ENCODE results near the gene TBL3. TPM values are rescaled to one million over a fixed set of nuclear protein-coding genes. Genes with fewer than 3 reads are reported as not detected.

Gene TBL3
- total and polyA plus RNA-seq, 9 donors, result 23.9 to 32.9 (median 30.5) TPM

DNA sequence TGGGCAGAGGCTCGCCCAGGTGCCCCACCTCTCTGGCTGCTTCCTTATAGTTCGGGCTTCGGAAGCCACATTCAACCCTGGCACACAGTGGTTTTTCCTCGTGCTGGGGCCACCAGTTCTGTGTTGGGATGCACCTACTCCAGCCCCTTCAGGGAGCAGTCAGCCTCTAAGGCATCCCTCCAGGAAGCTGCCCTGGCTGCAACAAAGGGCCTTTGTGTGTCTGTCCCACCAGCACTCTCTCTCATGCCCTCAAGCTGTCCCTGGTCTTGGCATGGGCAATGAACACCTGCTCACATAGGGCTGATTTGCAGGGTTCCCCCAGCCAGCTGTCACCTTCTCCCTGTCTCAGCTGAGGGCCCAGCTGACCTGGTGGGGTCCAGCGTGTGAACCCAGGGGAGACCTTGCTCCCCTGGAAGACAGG is 10.2 kb downstream of the TBL3 start:
- Histone ChIP-seq H3K9me3 (replicated peaks; ENCODE audit: control insufficient read depth, low read depth, low read length) (no peaks in the 10 kb centered on the region), H3K36me3 (ENCODE audit: control insufficient read depth, insufficient read depth, low read length) (peaks cover 41% of the 10 kb centered on the region), H3K4me3 (ENCODE audit: low read length) (no peak overlapping the region), H3K4me1 (ENCODE audit: control insufficient read depth, insufficient read depth, low read length) (peaks cover 56% of the 10 kb centered on the region), H3K27ac (ENCODE audit: low read length) (peak overlapping the region; percentile 47), H3K27me3 (ENCODE audit: control insufficient read depth, insufficient read depth, low read length) (peaks cover 61% of the 10 kb centered on the region)
- 66% methylated on average over 4 of the region's 5 CpGs for WGBS (ENCODE audit: insufficient coverage)
- peak; percentile 77 for DNase-seq

DNA sequence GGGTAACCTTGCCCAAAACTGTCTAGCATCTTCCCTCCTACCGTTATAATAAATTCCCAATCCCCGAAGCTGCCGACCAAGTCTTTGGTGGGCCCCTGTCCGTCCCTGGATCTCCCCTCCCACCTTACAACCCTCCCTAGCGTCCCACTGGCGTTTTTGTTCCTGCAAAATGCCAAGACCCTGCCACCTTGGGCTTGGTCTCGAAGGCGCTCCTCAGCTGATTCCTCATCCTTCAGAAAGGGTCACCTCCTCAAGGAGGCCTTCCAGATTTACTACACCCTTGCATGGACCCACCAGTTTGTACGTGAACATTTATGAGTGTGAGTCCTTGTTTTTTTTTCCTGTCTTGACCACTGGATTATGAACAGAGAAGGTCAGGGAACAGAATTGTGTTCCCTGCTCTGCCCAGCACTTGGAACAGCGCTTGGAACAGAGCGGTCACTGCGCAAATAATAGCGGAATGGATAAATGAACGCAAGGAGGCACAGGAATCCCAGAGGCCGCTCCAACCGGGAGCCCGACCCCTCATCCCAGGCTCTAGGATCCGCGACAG is 11.2 kb downstream of the TBL3 start:
- Histone ChIP-seq H3K9me3 (replicated peaks; ENCODE audit: control insufficient read depth, low read depth, low read length) (no peaks in the 10 kb centered on the region), H3K27ac (ENCODE audit: low read length) (peak overlapping the region; percentile 24), H3K4me1 (ENCODE audit: control insufficient read depth, insufficient read depth, low read length) (peaks cover 56% of the 10 kb centered on the region), H3K4me3 (ENCODE audit: low read length) (peak overlapping the region; percentile 58), H3K27me3 (ENCODE audit: control insufficient read depth, insufficient read depth, low read length) (peaks cover 63% of the 10 kb centered on the region), H3K36me3 (ENCODE audit: control insufficient read depth, insufficient read depth, low read length) (peaks cover 34% of the 10 kb centered on the region)
- WGBS (ENCODE audit: insufficient coverage), result 16% methylated on average over 16 of the region's 19 CpGs
- DNase-seq, result no peak

DNA sequence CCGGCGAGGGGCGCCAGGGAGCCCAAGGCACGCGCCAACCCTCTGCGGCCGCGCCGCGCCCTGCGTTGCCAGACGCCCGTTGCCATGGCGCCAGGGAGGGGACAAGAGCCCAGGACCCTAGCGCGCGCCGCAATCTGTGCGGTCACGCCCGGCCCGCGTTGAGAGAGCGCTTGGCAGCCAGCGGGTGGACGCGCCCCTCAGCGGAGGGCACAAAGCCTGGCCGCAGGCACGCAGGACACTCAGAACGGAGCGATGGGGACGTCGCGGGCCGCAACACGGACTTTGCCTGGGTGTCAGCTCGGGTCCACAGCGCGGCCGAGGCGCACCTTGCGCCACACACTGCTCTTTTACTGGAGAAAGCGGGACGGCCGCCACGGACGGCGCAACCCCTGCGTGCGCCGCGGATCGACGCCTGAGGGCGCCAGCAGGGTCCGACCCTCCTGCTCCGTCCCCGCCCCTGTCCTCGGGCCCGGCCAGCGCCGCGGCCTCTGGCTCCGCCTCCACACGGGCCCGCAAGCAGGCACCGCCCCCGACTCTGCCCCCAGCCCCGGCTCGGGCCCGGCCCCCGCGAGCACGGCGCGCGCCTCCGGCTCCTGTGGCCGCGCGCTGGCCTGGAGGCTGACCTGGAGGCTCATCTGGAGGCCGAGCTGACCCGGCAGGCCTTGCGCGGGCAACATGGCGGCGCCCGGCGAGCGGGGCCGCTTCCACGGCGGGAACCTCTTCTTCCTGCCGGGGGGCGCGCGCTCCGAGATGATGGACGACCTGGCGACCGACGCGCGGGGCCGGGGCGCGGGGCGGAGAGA is 11.9 kb downstream of the TBL3 start, which contains the start of gene GFER:
GFER (plus strand) TSS at position 650 of the 803 bp plus-strand sequence; CDS start at position 676, 26 bp downstream.
- WGBS (ENCODE audit: insufficient coverage), result under 1% methylated on average over 101 of the region's 109 CpGs

DNA sequence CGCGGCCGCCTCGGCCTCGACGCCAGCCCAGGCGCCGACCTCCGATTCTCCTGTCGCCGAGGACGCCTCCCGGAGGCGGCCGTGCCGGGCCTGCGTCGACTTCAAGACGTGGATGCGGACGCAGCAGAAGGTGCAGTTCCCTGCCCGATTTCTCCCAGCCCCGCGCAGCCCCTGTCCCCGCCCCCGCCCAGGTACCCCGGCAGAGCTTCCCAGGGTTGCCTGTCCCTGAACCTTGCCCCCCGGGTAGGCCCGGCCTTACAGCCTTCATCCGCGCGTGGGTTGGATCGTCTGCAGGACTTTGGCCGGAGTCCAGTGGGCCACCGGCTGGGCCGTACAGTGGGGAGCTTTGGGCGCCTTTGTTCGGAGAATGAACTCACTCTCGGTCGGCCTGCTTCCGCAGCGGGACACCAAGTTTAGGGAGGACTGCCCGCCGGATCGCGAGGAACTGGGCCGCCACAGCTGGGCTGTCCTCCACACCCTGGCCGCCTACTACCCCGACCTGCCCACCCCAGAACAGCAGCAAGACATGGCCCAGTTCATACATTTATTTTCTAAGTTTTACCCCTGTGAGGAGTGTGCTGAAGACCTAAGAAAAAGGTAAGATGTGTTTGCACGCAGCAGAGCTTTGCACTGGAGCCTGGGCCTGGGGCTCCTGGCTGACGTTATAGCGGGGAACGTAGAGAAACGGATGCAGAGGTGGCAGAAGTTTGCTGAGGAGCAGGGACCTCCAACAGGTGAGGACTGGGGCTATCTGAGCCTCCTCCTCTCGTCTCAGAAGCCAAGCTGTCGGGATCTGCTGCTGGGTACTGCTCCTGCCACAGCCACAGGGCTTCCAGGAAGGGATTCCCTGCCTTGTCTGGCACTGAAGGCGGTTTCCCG is 12.7 kb downstream of the TBL3 start:
- H3K9me3 ChIP-seq (replicated peaks; ENCODE audit: control insufficient read depth, low read depth, low read length), result no peaks in the 10 kb centered on the region
- peak overlapping the region; percentile 64 for H3K4me3 ChIP-seq (ENCODE audit: low read length)
- peaks cover 60% of the 10 kb centered on the region for H3K4me1 ChIP-seq (ENCODE audit: control insufficient read depth, insufficient read depth, low read length)
- peak; percentile 43 for DNase-seq
- 7% methylated on average over 51 of the region's 58 CpGs for WGBS (ENCODE audit: insufficient coverage)
- H3K27me3 ChIP-seq (ENCODE audit: control insufficient read depth, insufficient read depth, low read length), result peaks cover 64% of the 10 kb centered on the region
- H3K27ac ChIP-seq (ENCODE audit: low read length), result no peak overlapping the region
- peaks cover 26% of the 10 kb centered on the region for H3K36me3 ChIP-seq (ENCODE audit: control insufficient read depth, insufficient read depth, low read length)

More for the DNA sequence above, 11.9 kb downstream of the TBL3 start, which contains the start of gene GFER:
- DNase-seq, result peak; percentile 97
- peaks cover 64% of the 10 kb centered on the region for H3K27me3 ChIP-seq (ENCODE audit: control insufficient read depth, insufficient read depth, low read length)
- H3K36me3 ChIP-seq (ENCODE audit: control insufficient read depth, insufficient read depth, low read length), result peaks cover 27% of the 10 kb centered on the region
- peaks cover 56% of the 10 kb centered on the region for H3K4me1 ChIP-seq (ENCODE audit: control insufficient read depth, insufficient read depth, low read length)
- peak within 1 kb of the TSS; percentile 79 for H3K27ac ChIP-seq (ENCODE audit: low read length)
- H3K9me3 ChIP-seq (replicated peaks; ENCODE audit: control insufficient read depth, low read depth, low read length), result no peaks in the 10 kb centered on the region
- H3K4me3 ChIP-seq (ENCODE audit: low read length), result peak within 1 kb of the TSS; percentile 64

DNA sequence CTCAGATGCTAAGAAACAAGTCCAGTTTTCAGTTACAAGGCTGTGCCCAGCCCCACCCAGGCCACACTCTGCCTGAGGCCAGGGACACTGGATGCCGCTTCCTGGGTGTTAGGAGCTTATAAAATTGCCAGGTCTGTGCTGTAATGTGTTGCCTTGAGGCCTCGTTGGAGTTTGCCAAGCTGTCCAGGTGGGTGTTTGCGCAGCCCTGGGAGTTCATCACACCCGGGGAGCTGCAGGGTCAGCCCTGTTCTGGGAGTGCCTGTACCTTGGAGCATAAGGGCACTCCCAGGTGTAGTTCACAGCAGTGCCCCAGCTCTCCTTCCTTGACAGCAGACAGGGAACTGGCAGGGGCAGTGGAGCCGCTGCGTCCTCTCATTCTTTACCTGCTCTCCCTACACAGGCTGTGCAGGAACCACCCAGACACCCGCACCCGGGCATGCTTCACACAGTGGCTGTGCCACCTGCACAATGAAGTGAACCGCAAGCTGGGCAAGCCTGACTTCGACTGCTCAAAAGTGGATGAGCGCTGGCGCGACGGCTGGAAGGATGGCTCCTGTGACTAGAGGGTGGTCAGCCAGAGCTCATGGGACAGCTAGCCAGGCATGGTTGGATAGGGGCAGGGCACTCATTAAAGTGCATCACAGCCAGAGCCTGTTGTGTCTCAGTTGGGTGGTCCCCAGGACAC is 13.8 kb downstream of the TBL3 start:
- H3K27me3 ChIP-seq (ENCODE audit: control insufficient read depth, insufficient read depth, low read length), result peaks cover 60% of the 10 kb centered on the region
- no peaks in the 10 kb centered on the region for H3K9me3 ChIP-seq (replicated peaks; ENCODE audit: control insufficient read depth, low read depth, low read length)
- WGBS (ENCODE audit: insufficient coverage), result 93% methylated on average over 13 of the region's 14 CpGs
- DNase-seq, result no peak
- H3K27ac ChIP-seq (ENCODE audit: low read length), result no peak overlapping the region
- H3K4me3 ChIP-seq (ENCODE audit: low read length), result no peak overlapping the region
- peaks cover 55% of the 10 kb centered on the region for H3K4me1 ChIP-seq (ENCODE audit: control insufficient read depth, insufficient read depth, low read length)
- H3K36me3 ChIP-seq (ENCODE audit: control insufficient read depth, insufficient read depth, low read length), result peaks cover 26% of the 10 kb centered on the region

DNA sequence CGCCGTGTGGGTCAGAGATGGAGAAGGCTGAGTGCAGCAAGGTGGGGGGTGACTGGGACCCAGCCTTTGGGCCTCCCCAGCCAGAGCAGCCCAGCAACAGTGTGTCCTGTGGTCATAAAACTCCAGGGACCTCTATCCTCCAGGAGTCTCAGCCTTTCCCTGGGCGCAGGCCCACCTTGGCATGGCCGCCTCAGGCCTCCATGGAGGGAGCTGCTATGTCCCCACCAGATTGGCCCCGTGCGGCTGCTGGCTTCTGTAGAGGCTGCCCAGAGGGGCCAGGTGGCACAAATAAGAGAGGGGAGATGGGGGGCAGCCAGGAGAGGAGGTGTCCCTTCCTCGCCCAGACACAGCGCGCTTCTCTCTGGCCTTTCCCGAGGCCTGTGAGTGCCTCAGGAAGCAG is 15.3 kb downstream of the TBL3 start:
- Histone ChIP-seq H3K4me3 (ENCODE audit: low read length) (no peak overlapping the region), H3K27me3 (ENCODE audit: control insufficient read depth, insufficient read depth, low read length) (peaks cover 57% of the 10 kb centered on the region), H3K9me3 (replicated peaks; ENCODE audit: control insufficient read depth, low read depth, low read length) (no peaks in the 10 kb centered on the region), H3K36me3 (ENCODE audit: control insufficient read depth, insufficient read depth, low read length) (peaks cover 26% of the 10 kb centered on the region), H3K27ac (ENCODE audit: low read length) (no peak overlapping the region), H3K4me1 (ENCODE audit: control insufficient read depth, insufficient read depth, low read length) (peaks cover 52% of the 10 kb centered on the region)
- DNase-seq, result no peak
- 82% methylated on average over 8 of the region's 10 CpGs for WGBS (ENCODE audit: insufficient coverage)

DNA sequence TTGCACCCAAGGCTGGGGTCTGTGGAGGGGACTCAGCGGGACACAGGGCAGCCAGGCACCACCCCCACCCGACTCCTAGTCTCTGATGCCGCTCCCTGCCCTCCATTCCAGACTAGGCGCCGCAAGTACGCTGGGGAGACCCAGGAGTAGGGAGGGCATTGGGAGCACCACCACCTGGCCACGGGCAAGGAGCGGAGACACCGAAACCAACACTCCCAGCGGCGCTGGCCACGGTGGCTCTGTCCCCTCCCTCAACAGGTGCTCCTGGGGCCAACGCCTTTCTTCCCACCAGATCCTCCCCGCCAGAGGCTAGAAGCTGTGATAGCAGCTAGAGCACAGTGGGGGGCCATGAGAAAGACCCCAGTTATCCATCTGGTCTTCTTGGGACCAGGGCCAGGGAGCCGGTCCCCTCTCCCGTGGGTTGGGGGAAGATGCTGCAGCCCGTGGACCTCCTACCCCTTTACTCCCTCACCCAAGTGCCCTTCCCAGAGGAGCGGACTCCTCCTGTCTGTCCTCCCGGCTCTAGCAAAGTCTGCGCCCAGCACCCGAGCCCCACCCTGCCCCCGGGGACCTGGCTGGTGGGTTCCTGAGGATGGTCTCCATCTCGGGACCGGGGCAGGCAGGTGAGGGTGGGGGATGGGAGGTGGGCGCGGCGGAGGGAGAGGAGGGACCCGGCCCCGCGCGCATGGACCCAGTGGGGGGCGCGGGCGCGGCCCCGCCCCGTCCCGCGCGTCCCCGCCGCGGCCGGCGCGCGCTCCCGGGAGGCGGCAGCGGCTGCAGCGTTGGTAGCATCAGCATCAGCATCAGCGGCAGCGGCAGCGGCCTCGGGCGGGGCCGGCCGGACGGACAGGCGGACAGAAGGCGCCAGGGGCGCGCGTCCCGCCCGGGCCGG is 17.6 kb downstream of the TBL3 start, which contains the start of gene SYNGR3:
SYNGR3 (plus strand) TSS at position 762 of the 892 bp plus-strand sequence. CDS start 133 bp downstream, outside the sequence.
- Histone ChIP-seq H3K36me3 (ENCODE audit: control insufficient read depth, insufficient read depth, low read length) (peaks cover 26% of the 10 kb centered on the region), H3K9me3 (replicated peaks; ENCODE audit: control insufficient read depth, low read depth, low read length) (no peaks in the 10 kb centered on the region), H3K27ac (ENCODE audit: low read length) (no peak within 1 kb of the TSS), H3K27me3 (ENCODE audit: control insufficient read depth, insufficient read depth, low read length) (peaks cover 51% of the 10 kb centered on the region), H3K4me1 (ENCODE audit: control insufficient read depth, insufficient read depth, low read length) (peaks cover 42% of the 10 kb centered on the region), H3K4me3 (ENCODE audit: low read length) (no peak within 1 kb of the TSS)
- no peak for DNase-seq
- WGBS (ENCODE audit: insufficient coverage), result under 1% methylated on average over 48 of the region's 67 CpGs

DNA sequence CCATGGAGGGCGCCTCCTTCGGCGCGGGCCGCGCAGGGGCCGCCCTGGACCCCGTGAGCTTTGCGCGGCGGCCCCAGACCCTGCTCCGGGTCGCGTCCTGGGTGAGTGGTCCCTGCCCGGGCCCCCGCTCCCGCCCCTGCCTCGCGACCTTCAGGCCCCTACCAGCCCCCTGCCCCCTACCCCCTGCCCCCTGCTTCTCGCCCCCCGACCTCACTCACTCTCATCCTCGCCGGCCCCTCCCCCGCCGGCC is 18.2 kb downstream of the TBL3 start:
- no peak for DNase-seq
- Histone ChIP-seq H3K9me3 (replicated peaks; ENCODE audit: control insufficient read depth, low read depth, low read length) (no peaks in the 10 kb centered on the region), H3K36me3 (ENCODE audit: control insufficient read depth, insufficient read depth, low read length) (peaks cover 23% of the 10 kb centered on the region), H3K27me3 (ENCODE audit: control insufficient read depth, insufficient read depth, low read length) (peaks cover 51% of the 10 kb centered on the region), H3K27ac (ENCODE audit: low read length) (no peak overlapping the region), H3K4me1 (ENCODE audit: control insufficient read depth, insufficient read depth, low read length) (peaks cover 36% of the 10 kb centered on the region), H3K4me3 (ENCODE audit: low read length) (no peak overlapping the region)
- WGBS (ENCODE audit: insufficient coverage), result 2% methylated on average over 9 of the region's 25 CpGs

All from muscle of leg (tissue), 11 donors.